Activated gamma-delta T cell treated with Interleukin-2 at 50 U/mL for 16 hours (primary cell): ENCODE measurements around the gene PDIA2.
"Not testable (repeated sequence)": the region's sequence is repeated elsewhere in the genome, so short reads cannot be mapped to it uniquely, and the experiment has no call there.

ENCODE experiments used
- DNase-seq: peaks from one replicate; pipeline ENCODE4 v3.0.0-alpha.2; 2020

The PDIA2 gene

DNA sequence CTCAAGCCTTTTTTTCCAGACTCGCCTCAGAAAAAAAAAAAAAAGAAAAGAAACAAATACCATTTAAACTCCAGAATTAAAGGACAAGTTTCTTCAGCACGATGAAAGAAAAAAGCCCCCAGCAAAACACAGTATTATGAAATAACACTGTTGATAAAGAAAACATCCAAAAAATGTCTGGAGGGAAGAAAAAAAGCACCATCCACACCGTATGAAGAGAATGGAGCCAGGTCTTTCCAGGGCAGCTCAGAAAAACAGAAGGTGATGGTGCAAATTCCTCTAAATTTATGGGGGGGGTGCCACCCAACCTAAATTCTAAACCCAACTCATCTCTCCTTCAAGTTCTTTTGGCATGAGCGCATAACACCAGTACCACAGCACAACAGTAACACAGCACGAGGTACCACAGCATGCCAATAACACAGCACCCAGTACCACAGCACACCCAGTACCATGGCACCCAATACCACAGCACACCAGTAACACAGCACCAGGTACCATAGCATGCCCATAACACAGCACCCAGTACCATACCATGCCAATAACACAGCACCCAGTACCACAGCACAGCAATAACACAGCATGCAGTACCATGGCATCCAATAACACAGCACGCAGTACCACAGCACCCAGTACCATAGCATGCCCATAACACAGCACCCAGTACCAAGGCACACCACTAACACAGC lies 50.6 kb downstream of the PDIA2 start:
- DNase-seq: no peak

DNA sequence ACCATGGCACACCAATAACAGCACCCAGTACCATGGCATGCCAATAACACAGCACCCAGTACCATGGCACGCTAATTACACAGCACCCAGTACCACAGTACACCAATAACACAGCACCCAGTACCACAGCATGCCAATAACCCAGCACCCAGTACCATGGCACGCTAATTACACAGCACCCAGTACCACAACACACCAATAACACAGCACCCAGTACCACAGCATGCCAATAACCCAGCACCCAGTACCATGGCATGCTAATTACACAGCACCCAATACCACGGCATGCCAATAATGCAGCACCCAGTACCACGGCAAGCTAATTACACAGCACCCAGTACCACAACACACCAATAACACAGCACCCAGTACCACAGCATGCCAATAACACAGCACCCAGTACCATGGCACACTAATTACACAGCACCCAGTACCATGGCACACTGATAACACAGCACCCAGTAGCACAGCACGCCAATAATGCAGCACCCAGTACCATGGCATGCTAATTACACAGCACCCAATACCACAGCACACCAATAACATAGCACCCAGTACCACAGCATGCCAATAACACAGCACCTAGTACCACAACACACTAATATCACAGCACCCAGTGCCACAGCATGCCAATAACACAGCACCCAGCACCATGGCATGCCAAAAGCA lies 51.3 kb downstream of the PDIA2 start:
- DNase-seq: not testable (repeated sequence)

DNA sequence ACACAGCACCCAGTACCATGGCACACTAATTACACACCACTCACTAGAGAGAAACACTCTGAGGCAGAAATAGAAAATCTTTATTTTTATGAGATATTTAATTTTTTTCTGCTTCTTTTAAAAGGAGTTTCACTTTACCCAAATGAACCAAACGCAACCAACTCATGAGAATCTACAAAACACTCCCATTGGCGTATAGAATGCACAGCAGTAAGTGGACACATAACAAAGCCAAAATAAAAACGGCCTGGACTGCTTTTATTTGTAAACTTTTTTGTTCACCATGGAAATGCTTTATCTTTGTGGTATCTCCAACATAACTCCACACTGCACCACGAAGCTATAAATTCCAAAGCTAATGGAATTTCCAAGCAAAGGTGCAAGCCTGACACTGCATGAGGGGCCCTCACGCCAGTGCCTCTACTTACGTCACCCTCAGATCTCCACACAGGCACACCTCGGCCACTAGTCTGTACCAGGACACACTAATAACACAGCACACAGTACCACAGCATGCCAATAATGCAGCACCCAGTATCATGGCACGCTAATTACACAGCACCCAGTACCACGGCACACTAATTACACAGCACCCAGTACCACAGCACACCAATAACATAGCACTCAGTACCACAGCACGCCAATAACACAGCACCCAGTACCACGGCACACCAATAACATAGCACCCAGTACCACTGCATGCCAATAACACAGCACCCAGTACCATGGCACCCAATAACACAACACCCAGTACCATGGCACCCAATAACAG lies 52.1 kb downstream of the PDIA2 start:
- not testable (repeated sequence) for DNase-seq

DNA sequence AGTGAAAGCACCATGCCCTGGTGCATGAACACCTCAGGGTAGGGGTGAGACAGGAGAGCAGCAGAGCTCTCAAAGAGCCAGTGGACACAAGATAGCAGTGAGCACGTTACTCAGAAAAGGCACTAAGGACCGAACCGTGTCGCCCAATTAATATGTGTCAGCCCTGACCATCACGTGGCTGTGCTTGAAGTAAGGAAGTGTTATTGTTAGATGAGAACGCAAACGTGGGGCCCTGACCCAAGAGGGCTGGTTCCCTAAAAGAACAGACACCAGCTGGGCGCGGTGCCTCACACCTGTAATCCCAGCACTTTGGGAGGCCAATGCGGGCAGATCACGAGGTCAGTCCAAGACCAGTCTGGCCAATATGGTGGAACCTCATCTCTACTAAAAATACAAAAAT lies 53.3 kb downstream of the PDIA2 start:
- no peak for DNase-seq
